K562 (cell line): ENCODE measurements around the gene GLUD1. TPM values are rescaled to one million over a fixed set of nuclear protein-coding genes. Genes with fewer than 3 reads are reported as not detected.

Experiments
- HNRNPL ChIP-seq: fragments of 200-400 bp; formaldehyde crosslinking; IDR thresholded peaks from 2 replicates; pipeline ENCODE4 v1.6.1; 2017; ENCODE audit warnings: low read depth, mild to moderate bottlenecking, low read length
- RBM25 ChIP-seq: fragments of 200-400 bp; formaldehyde crosslinking; IDR thresholded peaks from 2 replicates; pipeline ENCODE4 v1.6.1; 2018; ENCODE audit warnings: low read length, low read depth, moderate library complexity; ENCODE audit not compliant: severe bottlenecking
- RBM34 ChIP-seq: fragments of 200-400 bp; formaldehyde crosslinking; IDR thresholded peaks from 2 replicates; pipeline ENCODE4 v1.6.1; 2018; ENCODE audit warnings: low read length, borderline replicate concordance; ENCODE audit not compliant: insufficient read depth
- ZNF431 ChIP-seq: sonication (generic); formaldehyde crosslinking; IDR thresholded peaks from 2 replicates; pipeline ENCODE4 v1.8.0; 2022; ENCODE audit warnings: mild to moderate bottlenecking, missing genetic modification reagents
- ZNF561 ChIP-seq: fragments of 450-650 bp; formaldehyde crosslinking; conservative IDR thresholded peaks from 2 replicates; pipeline ENCODE4 v1.4.0; 2020; ENCODE audit warnings: mild to moderate bottlenecking, moderate library complexity
- polyA plus RNA-seq, 8 experiments: library from polyadenylated mRNA; depleted of rRNA in 4 of 8; stranded (reverse) in 5 of 8; unstranded in 3 of 8; fragments of >200 nt; fragmentation: Nextera tagmentation in 2 of 8; fragmentation: Illumina TruSeq in 1 of 8; extraction: Ambion mirVana in 2 of 8; extraction: Trizol in 1 of 8; gene quantifications; 2 replicates each; pipeline versions ENCODE4 v1.2.1 to v1.2.3, GENCODE V29; 2011 to 2014; ENCODE audit warnings: inconsistent platforms in 1 of 8, missing spikeins in 1 of 8
- total RNA-seq, 7 experiments: library from RNA; depleted of rRNA in 6 of 7; stranded (reverse); fragments of >200 nt in 6 of 7; fragmentation: Illumina TruSeq in 2 of 7; extraction: Trizol in 2 of 7; gene quantifications; 2 replicates each; pipeline versions ENCODE4 v1.2.1 to v1.2.3, GENCODE V29; 2011 to 2021; ENCODE audit warnings: low replicate concordance in 1 of 7
- TF ChIP-seq, protein P1 (sequence below): sonication (generic); formaldehyde crosslinking; IDR thresholded peaks from 2 replicates; pipeline ENCODE4 v1.8.1; 2023; ENCODE audit warnings: mild to moderate bottlenecking, missing genetic modification reagents

The GLUD1 gene
- total and polyA plus RNA-seq, 9 of the 15 experiments (the other 6 are each of a cell fraction or from before 2014, with no cell fraction given): 21.9 to 92.0 (median 76.3) TPM

- TF ChIP-seq RBM34 (no peak), ZNF561 (CRISPR knock-in tag) (no peak), HNRNPL (peak; percentile 57; the same call in 1 of the 2 replicates), RBM25 (peak; percentile 7), ZNF431 (CRISPR knock-in tag) (peak; percentile 30; the same call in 1 of the 2 replicates)
- TF ChIP-seq, protein P1, sequence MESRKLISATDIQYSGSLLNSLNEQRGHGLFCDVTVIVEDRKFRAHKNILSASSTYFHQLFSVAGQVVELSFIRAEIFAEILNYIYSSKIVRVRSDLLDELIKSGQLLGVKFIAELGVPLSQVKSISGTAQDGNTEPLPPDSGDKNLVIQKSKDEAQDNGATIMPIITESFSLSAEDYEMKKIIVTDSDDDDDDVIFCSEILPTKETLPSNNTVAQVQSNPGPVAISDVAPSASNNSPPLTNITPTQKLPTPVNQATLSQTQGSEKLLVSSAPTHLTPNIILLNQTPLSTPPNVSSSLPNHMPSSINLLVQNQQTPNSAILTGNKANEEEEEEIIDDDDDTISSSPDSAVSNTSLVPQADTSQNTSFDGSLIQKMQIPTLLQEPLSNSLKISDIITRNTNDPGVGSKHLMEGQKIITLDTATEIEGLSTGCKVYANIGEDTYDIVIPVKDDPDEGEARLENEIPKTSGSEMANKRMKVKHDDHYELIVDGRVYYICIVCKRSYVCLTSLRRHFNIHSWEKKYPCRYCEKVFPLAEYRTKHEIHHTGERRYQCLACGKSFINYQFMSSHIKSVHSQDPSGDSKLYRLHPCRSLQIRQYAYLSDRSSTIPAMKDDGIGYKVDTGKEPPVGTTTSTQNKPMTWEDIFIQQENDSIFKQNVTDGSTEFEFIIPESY (CRISPR knock-in tag): peak; percentile 16; the same call in 1 of the 2 replicates
These were observed 748 bp upstream of the GLUD1 start (continued) for GRCh38 chr10:87095236-87095945.
